Parathyroid adenoma (tissue), 2 donors: ENCODE results near the gene RNU6-7.

Source experiments
- H2AFZ ChIP-seq: fragments of 300-600 bp; sonication (generic); one replicate; pipeline ENCODE4 v1.7.0; 2017; ENCODE audit warnings: antibody characterized with exemption, mild to moderate bottlenecking
- H3K27ac ChIP-seq: fragments of 300-600 bp; sonication (generic); one replicate; pipeline ENCODE4 v1.7.0; 2017
- H3K27me3 ChIP-seq: fragments of 300-600 bp; sonication (generic); one replicate; pipeline ENCODE4 v1.7.0; 2017; ENCODE audit warnings: low read length; ENCODE audit not compliant: control insufficient read depth, insufficient read depth
- H3K36me3 ChIP-seq: fragments of 300-600 bp; sonication (generic); one replicate; pipeline ENCODE4 v1.7.0; 2017; ENCODE audit warnings: low read length; ENCODE audit not compliant: control insufficient read depth, insufficient read depth
- H3K4me1 ChIP-seq: fragments of 300-600 bp; sonication (generic); one replicate; pipeline ENCODE4 v1.7.0; 2017; ENCODE audit warnings: control low read depth
- H3K4me2 ChIP-seq: fragments of 300-600 bp; sonication (generic); one replicate; pipeline ENCODE4 v1.7.0; 2017; ENCODE audit warnings: low read length
- H3K4me3 ChIP-seq: fragments of 300-600 bp; sonication (generic); one replicate; pipeline ENCODE4 v1.7.0; 2017; ENCODE audit warnings: low read depth, low read length
- H3K79me2 ChIP-seq: fragments of 300-600 bp; sonication (generic); one replicate; pipeline ENCODE4 v1.7.0; 2017; ENCODE audit warnings: control low read depth
- H3K9ac ChIP-seq: fragments of 300-600 bp; sonication (generic); one replicate; pipeline ENCODE4 v1.7.0; 2017; ENCODE audit warnings: mild to moderate bottlenecking
- H3K9me3 ChIP-seq: fragments of 300-600 bp; sonication (generic); one replicate; pipeline ENCODE4 v1.7.0; 2017; ENCODE audit warnings: low read length; ENCODE audit not compliant: control insufficient read depth
- CTCF ChIP-seq: fragments of 300-600 bp; sonication (generic); IDR thresholded peaks from one replicate; pipeline ENCODE4 v1.7.0; 2017; ENCODE audit warnings: antibody characterized with exemption, mild to moderate bottlenecking
- donor health status: primary hyperparathyroidism.

The RNU6-7 gene

DNA sequence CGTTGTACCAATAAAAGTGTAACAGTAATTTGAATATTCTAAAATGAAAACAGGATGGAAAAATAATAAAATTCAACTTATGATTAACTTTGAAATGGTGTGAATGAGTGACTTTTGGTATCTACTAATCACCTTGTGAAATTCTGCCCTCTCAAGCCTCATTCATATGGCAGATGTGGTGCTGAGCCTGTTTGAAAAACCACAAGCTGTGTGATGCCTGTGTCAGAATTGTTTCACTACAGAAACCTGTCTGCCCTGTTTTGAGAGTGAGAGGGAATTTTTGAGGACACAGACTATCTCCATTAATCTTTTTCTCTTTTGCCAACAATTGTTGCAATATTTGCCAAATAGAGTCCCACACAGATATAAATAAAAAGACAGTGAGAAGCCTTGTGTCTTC is 3.9 kb upstream of the RNU6-7 start:
- H3K9ac ChIP-seq = no peak overlapping the region

DNA sequence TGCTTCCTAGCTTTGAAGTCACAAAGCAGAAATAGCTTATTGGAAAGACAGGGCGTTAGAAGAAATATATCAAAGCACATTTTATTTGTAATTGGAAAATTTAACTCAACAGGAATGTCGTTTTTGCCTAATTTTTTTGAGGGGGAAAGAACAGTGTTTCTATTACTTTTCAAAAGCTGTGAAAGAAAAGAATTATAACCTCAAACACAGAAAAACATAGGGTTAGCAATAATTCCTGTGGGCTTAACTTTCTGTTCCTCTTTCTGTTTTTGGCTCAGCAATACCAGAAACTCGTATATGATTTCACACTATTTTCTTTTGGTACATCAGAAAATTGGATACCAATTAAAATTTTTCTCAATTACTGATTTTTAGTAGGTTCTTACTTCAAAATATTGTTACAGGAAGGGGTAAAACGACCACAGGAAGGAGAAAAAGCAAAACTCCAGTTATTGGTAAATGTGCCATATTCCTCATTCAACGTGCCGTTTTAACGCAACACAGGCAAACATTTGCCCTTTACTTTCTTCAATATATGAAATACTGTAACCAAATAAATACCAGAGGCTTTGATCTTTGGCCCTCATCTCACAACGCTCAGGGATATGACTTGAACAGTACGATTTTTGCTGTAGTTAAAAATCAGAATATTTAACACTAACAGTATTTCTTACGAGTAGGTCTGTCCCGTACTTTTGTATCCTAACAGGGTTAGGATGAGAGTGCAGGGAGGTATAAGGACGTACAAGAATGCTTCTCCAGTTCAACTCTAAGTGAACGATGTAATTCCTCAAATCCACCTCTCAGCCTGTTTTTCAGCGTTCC is 1.3 kb upstream of the RNU6-7 start:
- peak overlapping the region; percentile 51 for H3K4me2 ChIP-seq
- peak overlapping the region; percentile 93 for H2AFZ ChIP-seq
- peak overlapping the region; percentile 73 for H3K4me3 ChIP-seq
- peak overlapping the region; percentile 92 for H3K27ac ChIP-seq
- H3K9ac ChIP-seq = no peak overlapping the region
- no peak for TF ChIP-seq CTCF
- peaks cover 5% of the 10 kb centered on the region for H3K4me1 ChIP-seq
- H3K27me3 ChIP-seq = no peaks in the 10 kb centered on the region
- no peaks in the 10 kb centered on the region for H3K79me2 ChIP-seq
- no peaks in the 10 kb centered on the region for H3K36me3 ChIP-seq
- no peaks in the 10 kb centered on the region for H3K9me3 ChIP-seq

More for the DNA sequence above, 3.9 kb upstream of the RNU6-7 start:
- H3K9me3 ChIP-seq = no peaks in the 10 kb centered on the region
- no peaks in the 10 kb centered on the region for H3K36me3 ChIP-seq
- TF ChIP-seq CTCF = no peak
- no peak overlapping the region for H2AFZ ChIP-seq
- H3K27ac ChIP-seq = no peak overlapping the region
- H3K79me2 ChIP-seq = no peaks in the 10 kb centered on the region
- H3K4me3 ChIP-seq = no peak overlapping the region
- H3K4me1 ChIP-seq = peaks cover 5% of the 10 kb centered on the region
- no peaks in the 10 kb centered on the region for H3K27me3 ChIP-seq
- no peak overlapping the region for H3K4me2 ChIP-seq

GRCh38 chr14:32201193-32201815 is 541 bp upstream of the RNU6-7 start:
- no peaks in the 10 kb centered on the region for H3K79me2 ChIP-seq
- H2AFZ ChIP-seq = peak overlapping the region; percentile 93
- no peaks in the 10 kb centered on the region for H3K9me3 ChIP-seq
- H3K9ac ChIP-seq = peak overlapping the region; percentile 2
- peak overlapping the region; percentile 51 for H3K4me2 ChIP-seq
- H3K36me3 ChIP-seq = no peaks in the 10 kb centered on the region
- H3K27me3 ChIP-seq = no peaks in the 10 kb centered on the region
- H3K27ac ChIP-seq = peak overlapping the region; percentile 92
- H3K4me1 ChIP-seq = peaks cover 5% of the 10 kb centered on the region
- H3K4me3 ChIP-seq = peak overlapping the region; percentile 73
- no peak for TF ChIP-seq CTCF

DNA sequence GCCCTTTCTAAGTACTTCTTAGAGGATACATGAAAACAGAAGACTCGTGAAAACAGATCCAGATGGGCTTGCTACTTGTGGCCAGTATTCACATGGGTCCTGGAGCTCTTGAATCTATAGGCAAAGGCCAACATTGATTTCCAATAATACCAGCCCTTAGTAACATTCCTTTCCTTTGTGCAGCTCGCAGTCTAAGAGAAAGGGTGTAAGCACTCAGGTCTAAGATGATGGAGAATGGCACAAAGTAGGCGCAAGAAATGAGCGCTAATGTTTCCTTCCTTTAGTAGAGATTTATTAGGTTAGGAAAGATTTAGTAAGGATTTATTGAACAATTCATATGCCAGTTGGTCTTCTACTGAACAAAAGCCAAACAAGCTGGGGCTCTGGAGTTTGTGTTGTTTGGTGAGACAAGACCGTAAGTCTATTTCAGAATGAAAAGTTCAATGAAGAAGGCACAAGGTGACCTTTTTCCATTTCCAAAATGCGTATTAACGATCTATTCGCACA is 699 bp downstream of the RNU6-7 start:
- H3K27ac ChIP-seq = peak overlapping the region; percentile 92

More for the DNA sequence above, 699 bp downstream of the RNU6-7 start:
- Histone ChIP-seq H3K27me3 (no peaks in the 10 kb centered on the region), H3K4me1 (peaks cover 8% of the 10 kb centered on the region), H2AFZ (peak overlapping the region; percentile 93), H3K4me3 (peak overlapping the region; percentile 80), H3K9me3 (no peaks in the 10 kb centered on the region), H3K79me2 (no peaks in the 10 kb centered on the region), H3K4me2 (peak overlapping the region; percentile 51), H3K9ac (no peak overlapping the region), H3K36me3 (no peaks in the 10 kb centered on the region)
- no peak for TF ChIP-seq CTCF
